ENCODE measurements around the gene EEF1A2. TPM values are rescaled to one million over a fixed set of nuclear protein-coding genes. Genes with fewer than 3 reads are reported as not detected.

EEF1A2 gene
- total RNA-seq, 1 donor from 2014 or later, result 0.54 TPM

- H2AFZ ChIP-seq (replicated peaks), result no peak overlapping the region
- H3K9ac ChIP-seq, result peak overlapping the region; percentile 96
- H4K20me1 ChIP-seq (ENCODE audit: low read depth), result peaks cover 36% of the 10 kb centered on the region
- peak; percentile 70 for DNase-seq (ENCODE audit: low spot score)
- Mint-ChIP-seq H3K36me3 (peaks cover 11% of the 10 kb centered on the region), H3K4me1 (peaks cover 13% of the 10 kb centered on the region), H3K27me3 (ENCODE audit: insufficient read depth, low read depth) (peaks cover 3% of the 10 kb centered on the region), H3K27ac (no peak overlapping the region), H3K4me3 (peak overlapping the region; percentile 94), H3K9me3 (no peaks in the 10 kb centered on the region)
- peaks cover 19% of the 10 kb centered on the region for H3K4me1 ChIP-seq
- peaks cover 23% of the 10 kb centered on the region for H3K79me2 ChIP-seq (ENCODE audit: low read depth)
- H3K4me2 ChIP-seq, result peak overlapping the region; percentile 99
- H3K4me3 ChIP-seq, result peak overlapping the region; percentile 74
- H3F3A ChIP-seq (ENCODE audit: low read depth), result peaks cover 32% of the 10 kb centered on the region
- H3K27ac ChIP-seq, result no peak overlapping the region
- H3K9me3 ChIP-seq (ENCODE audit: low read depth), result no peaks in the 10 kb centered on the region
- H3K36me3 ChIP-seq, result no peaks in the 10 kb centered on the region
- peaks cover 19% of the 10 kb centered on the region for H3K27me3 ChIP-seq
- no peak for TF ChIP-seq EZH2phosphoT487 (IDR thresholded peaks at IDR 0.05)
- TF ChIP-seq EZH2 (IDR thresholded peaks at IDR 0.05), result no peak
- peak; percentile 14 for TF ChIP-seq CTCF (IDR thresholded peaks at IDR 0.05)
Measured at GRCh38 chr20:63521602-63522001, 22.7 kb upstream of the EEF1A2 start.

- Histone ChIP-seq H3K9me3 (ENCODE audit: low read depth) (no peaks in the 10 kb centered on the region), H3K79me2 (ENCODE audit: low read depth) (peaks cover 23% of the 10 kb centered on the region), H2AFZ (replicated peaks) (peak overlapping the region; percentile 32), H3K36me3 (no peaks in the 10 kb centered on the region), H3F3A (ENCODE audit: low read depth) (peaks cover 32% of the 10 kb centered on the region), H3K9ac (peak overlapping the region; percentile 96), H4K20me1 (ENCODE audit: low read depth) (peaks cover 36% of the 10 kb centered on the region), H3K4me2 (peak overlapping the region; percentile 99), H3K27ac (peak overlapping the region; percentile 97), H3K27me3 (peaks cover 19% of the 10 kb centered on the region), H3K4me1 (peaks cover 19% of the 10 kb centered on the region), H3K4me3 (peak overlapping the region; percentile 74)
- DNase-seq (ENCODE audit: low spot score), result peak; percentile 91
- H3K36me3 Mint-ChIP-seq, result peaks cover 11% of the 10 kb centered on the region
- peaks cover 13% of the 10 kb centered on the region for H3K4me1 Mint-ChIP-seq
- no peaks in the 10 kb centered on the region for H3K9me3 Mint-ChIP-seq
- TF ChIP-seq CTCF (IDR thresholded peaks at IDR 0.05), result peak; percentile 7
- no peak for TF ChIP-seq EZH2 (IDR thresholded peaks at IDR 0.05)
- no peak for TF ChIP-seq EZH2phosphoT487 (IDR thresholded peaks at IDR 0.05)
- peaks cover 3% of the 10 kb centered on the region for H3K27me3 Mint-ChIP-seq (ENCODE audit: insufficient read depth, low read depth)
- peak overlapping the region; percentile 94 for H3K4me3 Mint-ChIP-seq
- no peak overlapping the region for H3K27ac Mint-ChIP-seq
Measured at GRCh38 chr20:63520934-63521601, 22.2 kb upstream of the EEF1A2 start.

GRCh38 chr20:63520504-63520933 is 21.6 kb upstream of the EEF1A2 start, which contains the start of gene PPDPF:
Gene PPDPF (plus strand): TSS chr20:63520765. CDS start chr20:63521309, 544 bp downstream.
- Histone ChIP-seq H3F3A (ENCODE audit: low read depth) (peaks cover 32% of the 10 kb centered on the region), H2AFZ (replicated peaks) (peak within 1 kb of the TSS; percentile 89), H3K4me2 (peak within 1 kb of the TSS; percentile 99), H3K36me3 (no peaks in the 10 kb centered on the region), H3K9me3 (ENCODE audit: low read depth) (no peaks in the 10 kb centered on the region), H3K79me2 (ENCODE audit: low read depth) (peaks cover 23% of the 10 kb centered on the region), H3K4me3 (peak within 1 kb of the TSS; percentile 74), H3K9ac (peak within 1 kb of the TSS; percentile 96), H3K27ac (peak within 1 kb of the TSS; percentile 97), H4K20me1 (ENCODE audit: low read depth) (peaks cover 36% of the 10 kb centered on the region), H3K27me3 (peaks cover 19% of the 10 kb centered on the region), H3K4me1 (peaks cover 19% of the 10 kb centered on the region)
- DNase-seq (ENCODE audit: low spot score), result peak; percentile 93
- peak within 1 kb of the TSS; percentile 94 for H3K4me3 Mint-ChIP-seq
- no peaks in the 10 kb centered on the region for H3K9me3 Mint-ChIP-seq
- H3K27ac Mint-ChIP-seq, result no peak within 1 kb of the TSS
- TF ChIP-seq EZH2phosphoT487 (IDR thresholded peaks at IDR 0.05), result no peak
- TF ChIP-seq EZH2 (IDR thresholded peaks at IDR 0.05), result peak; percentile 9
- peaks cover 11% of the 10 kb centered on the region for H3K36me3 Mint-ChIP-seq
- H3K27me3 Mint-ChIP-seq (ENCODE audit: insufficient read depth, low read depth), result peaks cover 4% of the 10 kb centered on the region
- H3K4me1 Mint-ChIP-seq, result peaks cover 13% of the 10 kb centered on the region
